Stimulated activated CD8-positive, alpha-beta memory T cell treated with anti-CD3 and anti-CD28 coated beads, Interleukin-2, amount 100 ng/mL, for 48 hours (primary cell): ENCODE measurements around the gene PSAPL1.

Experiments used
- DNase-seq, 2 donors: peaks; one replicate each; pipeline ENCODE4 v3.0.0-alpha.2; 2020; ENCODE audit warnings: low read depth in 2 of 2

PSAPL1 gene

GRCh38 chr4:7381890-7382633 lies 52.7 kb downstream of the PSAPL1 start:
- no peak for DNase-seq

GRCh38 chr4:7381221-7381889 lies 53.4 kb downstream of the PSAPL1 start:
- no peak for DNase-seq
